SU-DHL-6 (cell line): ENCODE results near the gene SLC7A5.

Experiments
- EZH2phosphoT487 ChIP-seq: fragments of 200-600 bp; sonication (generic), shearing (Covaris generic); conservative IDR thresholded peaks from 2 replicates; pipeline ENCODE4 v1.6.1; 2018; ENCODE audit warnings: mild to moderate bottlenecking, antibody characterized with exemption, low read length, moderate library complexity, mixed read lengths
- TF ChIP-seq, protein P1 (sequence below): fragments of 200-600 bp; sonication (generic); IDR thresholded peaks from one replicate; pipeline ENCODE4 v1.5.1; 2017; ENCODE audit warnings: antibody characterized with exemption, mild to moderate bottlenecking, low read length, moderate library complexity; ENCODE audit not compliant: insufficient read depth, poor library complexity, severe bottlenecking

DNA sequence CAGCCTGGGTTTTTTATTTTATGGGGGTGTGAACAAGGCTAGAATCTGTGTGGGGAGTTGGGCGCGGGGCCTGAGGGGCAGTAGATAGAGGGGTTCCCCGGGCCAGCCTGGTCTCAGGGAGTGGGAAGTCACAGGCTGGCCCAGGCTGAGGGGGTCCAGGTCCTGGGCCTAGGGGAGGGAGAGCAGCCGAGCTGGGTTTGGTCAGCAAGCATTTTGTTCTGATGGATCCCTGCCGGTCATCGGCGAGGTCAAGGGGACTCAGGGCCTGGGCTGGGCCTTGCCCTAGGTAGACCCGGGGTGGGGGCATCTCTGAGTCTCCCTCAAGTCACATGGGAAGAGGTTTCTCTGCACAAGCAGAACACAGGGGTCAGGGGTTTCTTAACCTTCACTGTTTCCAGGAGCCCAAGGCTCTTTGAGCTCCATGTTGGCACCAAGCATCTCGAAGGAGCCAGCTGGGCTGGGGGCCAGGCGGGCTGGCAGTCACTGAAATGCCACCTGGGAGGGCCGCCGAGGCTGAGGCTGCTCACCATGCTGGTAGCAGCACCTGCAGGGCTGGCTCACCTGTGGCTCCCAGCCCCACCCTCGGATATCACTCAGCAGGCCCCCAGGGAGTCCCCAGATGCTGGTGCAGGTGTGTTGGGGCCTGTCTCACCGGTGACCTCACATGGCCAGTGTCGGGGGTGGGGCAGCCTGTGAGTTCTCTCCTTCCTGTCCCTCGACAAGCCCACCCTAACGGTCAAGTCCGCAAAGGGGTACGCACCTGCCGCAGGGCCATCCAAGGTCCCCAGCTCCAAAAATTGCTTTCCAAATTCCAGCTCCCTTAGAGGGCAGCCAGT is 41.0 kb downstream of the SLC7A5 start:
- TF ChIP-seq, protein P1, sequence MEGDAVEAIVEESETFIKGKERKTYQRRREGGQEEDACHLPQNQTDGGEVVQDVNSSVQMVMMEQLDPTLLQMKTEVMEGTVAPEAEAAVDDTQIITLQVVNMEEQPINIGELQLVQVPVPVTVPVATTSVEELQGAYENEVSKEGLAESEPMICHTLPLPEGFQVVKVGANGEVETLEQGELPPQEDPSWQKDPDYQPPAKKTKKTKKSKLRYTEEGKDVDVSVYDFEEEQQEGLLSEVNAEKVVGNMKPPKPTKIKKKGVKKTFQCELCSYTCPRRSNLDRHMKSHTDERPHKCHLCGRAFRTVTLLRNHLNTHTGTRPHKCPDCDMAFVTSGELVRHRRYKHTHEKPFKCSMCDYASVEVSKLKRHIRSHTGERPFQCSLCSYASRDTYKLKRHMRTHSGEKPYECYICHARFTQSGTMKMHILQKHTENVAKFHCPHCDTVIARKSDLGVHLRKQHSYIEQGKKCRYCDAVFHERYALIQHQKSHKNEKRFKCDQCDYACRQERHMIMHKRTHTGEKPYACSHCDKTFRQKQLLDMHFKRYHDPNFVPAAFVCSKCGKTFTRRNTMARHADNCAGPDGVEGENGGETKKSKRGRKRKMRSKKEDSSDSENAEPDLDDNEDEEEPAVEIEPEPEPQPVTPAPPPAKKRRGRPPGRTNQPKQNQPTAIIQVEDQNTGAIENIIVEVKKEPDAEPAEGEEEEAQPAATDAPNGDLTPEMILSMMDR: no peak
- no peak for TF ChIP-seq EZH2phosphoT487
